Spleen (tissue), 7 donors: ENCODE results near the gene FCRL3.

Source experiments
- POLR2A ChIP-seq, 3 donors: fragments of 450-650 bp; IDR thresholded peaks; one replicate each; pipeline ENCODE4 v1.5.1; 2017; ENCODE audit warnings: antibody characterized with exemption in 3 of 3, mild to moderate bottlenecking in 1 of 3
- POLR2AphosphoS5 ChIP-seq, 3 donors: sonication (generic); formaldehyde crosslinking; IDR thresholded peaks; one replicate each; pipeline ENCODE4 v1.5.1; 2017; ENCODE audit warnings: antibody characterized with exemption in 3 of 3
- TF ChIP-seq, protein P1 (sequence below), 11 experiments: fragments of 200-600 bp in 7 of 11; fragments of 450-650 bp in 4 of 11; sonication (generic) in 4 of 11; IDR thresholded peaks in 8 of 11; conservative IDR thresholded peaks in 3 of 11; 1 replicate in 7 of 11; 2 replicates in 4 of 11; pipeline versions ENCODE4 v1.4.0 to v1.8.0; 2016 to 2021; ENCODE audit warnings: antibody characterized with exemption in 11 of 11, inconsistent platforms in 4 of 11, mild to moderate bottlenecking in 1 of 11
- donor health status: DM: no; HTN: no; CAD: no; lungs with moderate emphysema.
- donor health status: DM: no; HTN: no; CAD: no.
- donor health status: DM: no; HTN: no; CAD: no.

DNA sequence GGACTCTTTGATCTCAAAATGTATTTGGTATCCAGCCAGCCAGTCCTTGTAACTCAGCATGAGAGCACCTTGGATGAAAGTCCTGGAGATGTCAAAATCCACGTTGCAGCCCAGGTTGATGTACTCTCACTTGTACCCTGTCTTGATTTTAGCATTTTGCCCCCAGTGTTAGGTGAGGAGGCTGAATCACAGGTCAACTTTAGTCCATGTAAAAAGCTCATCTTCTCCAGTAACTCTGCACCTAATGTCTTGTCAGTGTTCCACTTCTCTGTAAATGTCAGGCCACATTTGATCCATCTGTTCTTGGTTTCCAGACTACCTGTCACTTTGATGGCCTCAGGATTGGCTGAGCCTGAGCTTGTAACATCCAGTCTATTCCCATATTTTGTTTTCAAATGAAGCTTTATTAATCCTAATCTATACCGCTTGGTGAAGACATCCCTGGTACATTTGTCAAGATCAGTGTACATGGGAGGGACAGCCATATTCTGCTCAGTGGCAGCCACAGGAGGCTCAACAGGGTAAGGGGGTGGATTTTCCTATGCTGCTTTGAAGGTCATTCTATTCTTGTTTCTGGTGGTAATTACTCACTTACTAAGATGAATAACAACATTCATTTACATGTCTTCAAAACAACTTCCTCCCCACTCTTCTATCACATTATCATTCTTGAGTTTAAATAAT lies 24.1 kb upstream of the FCRL3 start:
- TF ChIP-seq, protein P1, sequence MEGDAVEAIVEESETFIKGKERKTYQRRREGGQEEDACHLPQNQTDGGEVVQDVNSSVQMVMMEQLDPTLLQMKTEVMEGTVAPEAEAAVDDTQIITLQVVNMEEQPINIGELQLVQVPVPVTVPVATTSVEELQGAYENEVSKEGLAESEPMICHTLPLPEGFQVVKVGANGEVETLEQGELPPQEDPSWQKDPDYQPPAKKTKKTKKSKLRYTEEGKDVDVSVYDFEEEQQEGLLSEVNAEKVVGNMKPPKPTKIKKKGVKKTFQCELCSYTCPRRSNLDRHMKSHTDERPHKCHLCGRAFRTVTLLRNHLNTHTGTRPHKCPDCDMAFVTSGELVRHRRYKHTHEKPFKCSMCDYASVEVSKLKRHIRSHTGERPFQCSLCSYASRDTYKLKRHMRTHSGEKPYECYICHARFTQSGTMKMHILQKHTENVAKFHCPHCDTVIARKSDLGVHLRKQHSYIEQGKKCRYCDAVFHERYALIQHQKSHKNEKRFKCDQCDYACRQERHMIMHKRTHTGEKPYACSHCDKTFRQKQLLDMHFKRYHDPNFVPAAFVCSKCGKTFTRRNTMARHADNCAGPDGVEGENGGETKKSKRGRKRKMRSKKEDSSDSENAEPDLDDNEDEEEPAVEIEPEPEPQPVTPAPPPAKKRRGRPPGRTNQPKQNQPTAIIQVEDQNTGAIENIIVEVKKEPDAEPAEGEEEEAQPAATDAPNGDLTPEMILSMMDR (IDR thresholded peaks at IDR 0.05 in 8 of 11, conservative IDR thresholded peaks at IDR 0.05 in 3 of 11), result no peak
- TF ChIP-seq POLR2A (IDR thresholded peaks at IDR 0.05), result no peak
- no peak for TF ChIP-seq POLR2AphosphoS5 (IDR thresholded peaks at IDR 0.05)
